HG02852 (cell line): Measurements from ENCODE around the gene SLC38A11.
"Not testable (repeated sequence)": the region's sequence is repeated elsewhere in the genome, so short reads cannot be mapped to it uniquely, and the experiment has no call there.

Experiments used
- ATAC-seq: cut with Tn5 transposase; IDR thresholded peaks from one replicate; pipeline ENCODE4 v1.9.1; 2021; ENCODE audit warnings: mild to moderate bottlenecking, moderate library complexity; ENCODE audit not compliant: unreplicated experiment

SLC38A11 gene

GRCh38 chr2:164954954-164955701 lies at the start of gene SLC38A11:
Gene SLC38A11 (minus strand): TSS chr2:164955525. CDS start chr2:164955247, 278 bp downstream.
- ATAC-seq, result no peak

- ATAC-seq, result no peak
These were observed 48.3 kb upstream of the SLC38A11 start for GRCh38 chr2:165003443-165004130.

- ATAC-seq, result no peak
These were observed 47.3 kb upstream of the SLC38A11 start for GRCh38 chr2:165002638-165003037.

GRCh38 chr2:164994664-164995299 lies 39.5 kb upstream of the SLC38A11 start:
- not testable (repeated sequence) for ATAC-seq

GRCh38 chr2:164993287-164994016 lies 38.1 kb upstream of the SLC38A11 start:
- no peak for ATAC-seq

- peak; percentile 69 for ATAC-seq
These were observed 37.5 kb upstream of the SLC38A11 start for GRCh38 chr2:164992818-164993217.

- not testable (repeated sequence) for ATAC-seq
These were observed 36.7 kb upstream of the SLC38A11 start for GRCh38 chr2:164992093-164992454.

GRCh38 chr2:164991361-164992092 lies 36.2 kb upstream of the SLC38A11 start:
- ATAC-seq, result peak; percentile 76

- not testable (repeated sequence) for ATAC-seq
These were observed 35.6 kb upstream of the SLC38A11 start for GRCh38 chr2:164990953-164991352.

- not testable (repeated sequence) for ATAC-seq
These were observed 33.5 kb upstream of the SLC38A11 start for GRCh38 chr2:164988805-164989204.

GRCh38 chr2:164986027-164986426 lies 30.7 kb upstream of the SLC38A11 start:
- not testable (repeated sequence) for ATAC-seq

GRCh38 chr2:164984428-164984827 lies 29.1 kb upstream of the SLC38A11 start:
- ATAC-seq, result no peak

GRCh38 chr2:164981217-164981990 lies 26.1 kb upstream of the SLC38A11 start:
- ATAC-seq, result no peak

GRCh38 chr2:164980688-164981087 lies 25.4 kb upstream of the SLC38A11 start:
- not testable (repeated sequence) for ATAC-seq

- no peak for ATAC-seq
These were observed 23.8 kb upstream of the SLC38A11 start for GRCh38 chr2:164979113-164979512.

GRCh38 chr2:164976875-164977470 lies 21.6 kb upstream of the SLC38A11 start:
- not testable (repeated sequence) for ATAC-seq

- no peak for ATAC-seq
These were observed 21.0 kb upstream of the SLC38A11 start for GRCh38 chr2:164976301-164976700.

- ATAC-seq, result no peak
These were observed 20.6 kb upstream of the SLC38A11 start for GRCh38 chr2:164975891-164976290.

- no peak for ATAC-seq
These were observed 18.9 kb upstream of the SLC38A11 start for GRCh38 chr2:164974221-164974620.
